Suprapubic skin (tissue), 4 donors: ENCODE measurements around the gene TAPBPL. TPM values are rescaled to one million over a fixed set of nuclear protein-coding genes. Genes with fewer than 3 reads are reported as not detected.
A peak's percentile ranks its signal among the peaks of the same experiment; 100 is the strongest.

Experiments
- DNase-seq, 2 donors: peaks; one replicate each; pipeline ENCODE4 v3.0.0-alpha.2; 2019; ENCODE audit warnings: low spot score in 2 of 2
- H3K27ac ChIP-seq: fragments of 200-600 bp; sonication (generic); one replicate; pipeline ENCODE4 v1.5.1; 2019
- H3K27me3 ChIP-seq: fragments of 200-600 bp; sonication (generic); one replicate; pipeline ENCODE4 v1.5.1; 2019
- H3K36me3 ChIP-seq: fragments of 200-600 bp; sonication (generic); one replicate; pipeline ENCODE4 v1.5.1; 2019
- H3K4me1 ChIP-seq: fragments of 200-600 bp; sonication (generic); one replicate; pipeline ENCODE4 v1.5.1; 2019
- H3K4me3 ChIP-seq: fragments of 200-600 bp; sonication (generic); one replicate; pipeline ENCODE4 v1.5.1; 2019; ENCODE audit warnings: mild to moderate bottlenecking
- H3K9me3 ChIP-seq: fragments of 200-600 bp; sonication (generic); one replicate; pipeline ENCODE4 v1.5.1; 2019
- CTCF ChIP-seq, 2 donors: fragments of 200-600 bp in 1 of 2; fragments of 450-650 bp in 1 of 2; sonication (generic) in 1 of 2; IDR thresholded peaks; one replicate each; pipeline ENCODE4 v1.5.1; 2016 to 2019; ENCODE audit warnings: antibody characterized with exemption in 2 of 2, mild to moderate bottlenecking in 1 of 2, moderate library complexity in 1 of 2
- EP300 ChIP-seq: sonication (generic); formaldehyde crosslinking; IDR thresholded peaks from one replicate; pipeline ENCODE4 v1.6.1; 2017; ENCODE audit warnings: antibody characterized with exemption
- POLR2A ChIP-seq, 2 donors: fragments of 450-650 bp; IDR thresholded peaks; one replicate each; pipeline ENCODE4 v1.6.1; 2017; ENCODE audit warnings: antibody characterized with exemption in 2 of 2, mild to moderate bottlenecking in 2 of 2, moderate library complexity in 2 of 2
- POLR2AphosphoS5 ChIP-seq, 3 donors: sonication (generic); formaldehyde crosslinking; IDR thresholded peaks; one replicate each; pipeline ENCODE4 v1.6.1; 2017; ENCODE audit warnings: antibody characterized with exemption in 3 of 3
- WGBS: methylation state at CpG from one replicate; pipeline ENCODE4 v1.1.5; 2018; 5-methylcytosine and 5-hydroxymethylcytosine counted together
- total RNA-seq, 4 donors: library from RNA; depleted of rRNA; stranded (reverse); fragments of >200 nt; gene quantifications; one replicate each; pipeline ENCODE4 v1.1.0, GENCODE V29; 2016

TAPBPL gene
- total RNA-seq, 4 donors from 2014 or later: 10.9 to 25.2 (median 17.7) TPM

GRCh38 chr12:6418796-6419195 lies 33.0 kb upstream of the TAPBPL start:
- WGBS: 87% methylated on average over 6 of the region's 6 CpGs
- TF ChIP-seq CTCF (IDR thresholded peaks at IDR 0.05) (no peak), POLR2A (IDR thresholded peaks at IDR 0.05) (no peak), POLR2AphosphoS5 (IDR thresholded peaks at IDR 0.05) (no peak), EP300 (no peak)

GRCh38 chr12:6420364-6420763 lies 31.5 kb upstream of the TAPBPL start:
- Histone ChIP-seq H3K36me3 (no peaks in the 10 kb centered on the region), H3K4me3 (no peak overlapping the region), H3K4me1 (peaks cover 8% of the 10 kb centered on the region), H3K27ac (no peak overlapping the region), H3K9me3 (no peaks in the 10 kb centered on the region), H3K27me3 (no peaks in the 10 kb centered on the region)
- TF ChIP-seq POLR2A (IDR thresholded peaks at IDR 0.05) (no peak), EP300 (no peak)
- DNase-seq: no peak
- WGBS: 64% methylated on average over 4 of the region's 4 CpGs

More at GRCh38 chr12:6418796-6419195, 33.0 kb upstream of the TAPBPL start:
- no peaks in the 10 kb centered on the region for H3K9me3 ChIP-seq
- H3K36me3 ChIP-seq: no peaks in the 10 kb centered on the region
- H3K27ac ChIP-seq: no peak overlapping the region
- no peak for DNase-seq
- H3K4me3 ChIP-seq: no peak overlapping the region
- H3K27me3 ChIP-seq: no peaks in the 10 kb centered on the region
- H3K4me1 ChIP-seq: peaks cover 2% of the 10 kb centered on the region

GRCh38 chr12:6423267-6424007 lies 28.4 kb upstream of the TAPBPL start:
- WGBS: 6% methylated on average over 9 of the region's 9 CpGs
- DNase-seq: peak; percentile 88 to 92
- Histone ChIP-seq H3K4me3 (no peak overlapping the region), H3K27me3 (no peaks in the 10 kb centered on the region), H3K27ac (no peak overlapping the region), H3K36me3 (no peaks in the 10 kb centered on the region), H3K4me1 (peaks cover 8% of the 10 kb centered on the region), H3K9me3 (no peaks in the 10 kb centered on the region)
- TF ChIP-seq POLR2AphosphoS5 (IDR thresholded peaks at IDR 0.05) (peak in 2 of 3 donors; percentile 28 to 74), EP300 (no peak), CTCF (IDR thresholded peaks at IDR 0.05) (peak; percentile 83 to 90)

DNA sequence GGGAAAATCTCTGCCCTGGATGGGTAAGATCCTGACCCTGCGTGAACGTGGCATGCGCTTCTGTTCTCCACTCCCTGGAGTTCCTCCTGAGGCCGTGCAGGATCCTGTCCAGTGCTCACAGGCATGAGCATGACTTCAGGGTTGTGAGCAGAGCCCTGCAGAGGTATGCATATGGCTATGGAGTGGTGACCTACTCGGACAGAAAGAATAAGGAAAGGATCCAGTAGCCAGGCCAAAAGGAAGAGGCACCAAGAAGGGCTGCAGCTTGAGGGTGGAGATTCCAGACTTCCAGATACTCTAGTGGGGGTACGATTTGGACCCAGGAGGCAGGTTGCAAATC lies 27.9 kb upstream of the TAPBPL start:
- no peak overlapping the region for H3K27ac ChIP-seq
- no peaks in the 10 kb centered on the region for H3K9me3 ChIP-seq
- peaks cover 8% of the 10 kb centered on the region for H3K4me1 ChIP-seq
- no peaks in the 10 kb centered on the region for H3K36me3 ChIP-seq
- no peak overlapping the region for H3K4me3 ChIP-seq
- no peak for DNase-seq
- no peak for TF ChIP-seq POLR2A (IDR thresholded peaks at IDR 0.05)
- no peak for TF ChIP-seq CTCF (IDR thresholded peaks at IDR 0.05)
- TF ChIP-seq EP300: no peak
- TF ChIP-seq POLR2AphosphoS5 (IDR thresholded peaks at IDR 0.05): no peak
- 63% methylated on average over 6 of the region's 6 CpGs for WGBS
- no peaks in the 10 kb centered on the region for H3K27me3 ChIP-seq

- no peaks in the 10 kb centered on the region for H3K9me3 ChIP-seq
- 87% methylated on average over 8 of the region's 8 CpGs for WGBS
- H3K27me3 ChIP-seq: no peaks in the 10 kb centered on the region
- no peaks in the 10 kb centered on the region for H3K36me3 ChIP-seq
- H3K4me1 ChIP-seq: peaks cover 11% of the 10 kb centered on the region
- no peak overlapping the region for H3K4me3 ChIP-seq
- no peak for DNase-seq
- TF ChIP-seq CTCF (IDR thresholded peaks at IDR 0.05): no peak
- TF ChIP-seq POLR2AphosphoS5 (IDR thresholded peaks at IDR 0.05): no peak
- no peak for TF ChIP-seq POLR2A (IDR thresholded peaks at IDR 0.05)
- TF ChIP-seq EP300: no peak
- H3K27ac ChIP-seq: no peak overlapping the region
Measured at GRCh38 chr12:6424866-6425265, 27.0 kb upstream of the TAPBPL start.
